ENCODE data around the gene SLC26A2. TPM values are rescaled to one million over a fixed set of nuclear protein-coding genes. Genes with fewer than 3 reads are reported as not detected.

The SLC26A2 gene
- polyA plus RNA-seq, 1 experiment: 3.3 TPM

DNA sequence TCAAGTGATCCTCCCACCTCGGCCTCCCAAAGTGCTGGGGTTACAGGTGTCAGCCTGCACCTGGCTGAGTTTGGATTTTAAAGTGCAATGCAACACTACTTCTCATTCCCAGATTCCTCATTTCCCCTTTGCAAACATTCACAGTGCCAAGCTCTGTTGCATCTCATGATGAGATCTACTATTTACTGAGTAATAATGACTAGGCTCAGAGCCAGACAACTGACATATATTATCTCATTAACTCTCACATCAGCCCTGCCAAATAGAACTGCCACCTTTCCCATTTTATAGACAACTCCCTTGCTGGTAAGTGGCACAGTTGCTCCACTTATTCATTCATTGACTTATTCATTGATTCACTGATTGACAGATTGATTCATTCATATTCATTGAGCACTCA lies 22.9 kb upstream of the SLC26A2 start:
- TF ChIP-seq, protein P1, sequence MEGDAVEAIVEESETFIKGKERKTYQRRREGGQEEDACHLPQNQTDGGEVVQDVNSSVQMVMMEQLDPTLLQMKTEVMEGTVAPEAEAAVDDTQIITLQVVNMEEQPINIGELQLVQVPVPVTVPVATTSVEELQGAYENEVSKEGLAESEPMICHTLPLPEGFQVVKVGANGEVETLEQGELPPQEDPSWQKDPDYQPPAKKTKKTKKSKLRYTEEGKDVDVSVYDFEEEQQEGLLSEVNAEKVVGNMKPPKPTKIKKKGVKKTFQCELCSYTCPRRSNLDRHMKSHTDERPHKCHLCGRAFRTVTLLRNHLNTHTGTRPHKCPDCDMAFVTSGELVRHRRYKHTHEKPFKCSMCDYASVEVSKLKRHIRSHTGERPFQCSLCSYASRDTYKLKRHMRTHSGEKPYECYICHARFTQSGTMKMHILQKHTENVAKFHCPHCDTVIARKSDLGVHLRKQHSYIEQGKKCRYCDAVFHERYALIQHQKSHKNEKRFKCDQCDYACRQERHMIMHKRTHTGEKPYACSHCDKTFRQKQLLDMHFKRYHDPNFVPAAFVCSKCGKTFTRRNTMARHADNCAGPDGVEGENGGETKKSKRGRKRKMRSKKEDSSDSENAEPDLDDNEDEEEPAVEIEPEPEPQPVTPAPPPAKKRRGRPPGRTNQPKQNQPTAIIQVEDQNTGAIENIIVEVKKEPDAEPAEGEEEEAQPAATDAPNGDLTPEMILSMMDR (IDR thresholded peaks at IDR 0.05; ENCODE audit: insufficient read depth, low read depth, low read length): no peak
- ChIA-PET POLR2A (no interaction called here), CTCF (interaction anchor here (1.8 kb wide), 1 partner anchor 22 kb away, joined by 5 read pairs; no protein-coding TSS in a partner anchor)
- no peak for DNase-seq (ENCODE audit: low read depth)
- Histone ChIP-seq H3K4me3 (ENCODE audit: low read depth, low read length) (no peak overlapping the region), H3K27me3 (ENCODE audit: control insufficient read depth, insufficient read depth, low read length) (0 out of 2 replicates have a peak, but pooled peaks cover 2% of the 10 kb centered on the region), H3K36me3 (ENCODE audit: control insufficient read depth, insufficient read depth, low read length) (no peaks in the 10 kb centered on the region)

GRCh38 chr5:149938279-149938678 lies 22.3 kb upstream of the SLC26A2 start:
- no peaks in the 10 kb centered on the region for H3K36me3 ChIP-seq (ENCODE audit: control insufficient read depth, insufficient read depth, low read length)
- POLR2A ChIA-PET: no interaction called here
- no peak for DNase-seq (ENCODE audit: low read depth)
- TF ChIP-seq, protein P1 (IDR thresholded peaks at IDR 0.05; ENCODE audit: insufficient read depth, low read depth, low read length): no peak
- CTCF ChIA-PET: no interaction called here
- H3K27me3 ChIP-seq (ENCODE audit: control insufficient read depth, insufficient read depth, low read length): 0 out of 2 replicates have a peak, but pooled peaks cover 2% of the 10 kb centered on the region
- H3K4me3 ChIP-seq (ENCODE audit: low read depth, low read length): no peak overlapping the region

- peak; percentile 72 for DNase-seq (ENCODE audit: low read depth)
- Histone ChIP-seq H3K27me3 (ENCODE audit: control insufficient read depth, insufficient read depth, low read length) (no peaks in the 10 kb centered on the region), H3K36me3 (ENCODE audit: control insufficient read depth, insufficient read depth, low read length) (no peaks in the 10 kb centered on the region), H3K4me3 (ENCODE audit: low read depth, low read length) (no peak overlapping the region)
- ChIA-PET CTCF (interaction anchor here (0.9 to 1.3 kb wide), 5 partner anchors 8 to 86 kb away, joined by 3 to 5 read pairs (median 3); partner anchors contain the start of gene SLC26A2), POLR2A (no interaction called here)
- TF ChIP-seq, protein P1 (IDR thresholded peaks at IDR 0.05; ENCODE audit: insufficient read depth, low read depth, low read length): no peak
Observed at GRCh38 chr5:149938791-149939358, 21.7 kb upstream of the SLC26A2 start.

DNA sequence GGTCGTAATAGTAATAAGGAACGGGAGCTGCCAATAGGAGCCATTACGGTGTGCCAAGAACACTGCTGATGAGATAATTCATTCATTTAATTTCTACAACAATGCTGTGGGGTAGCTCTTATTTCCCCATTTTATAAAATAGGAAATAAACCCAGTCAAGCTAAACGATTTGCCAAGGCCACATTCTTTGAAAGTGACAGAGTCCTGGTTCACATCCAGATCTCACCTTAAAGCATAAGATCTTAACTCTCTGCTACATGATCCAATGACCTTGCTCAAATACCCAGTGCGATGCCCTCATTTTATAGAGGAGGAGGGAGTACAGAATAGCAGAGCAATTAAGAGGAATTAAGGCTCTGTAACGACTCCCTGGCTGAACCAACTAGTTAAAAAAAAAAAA lies 21.0 kb upstream of the SLC26A2 start:
- no peak for DNase-seq (ENCODE audit: low read depth)
- Histone ChIP-seq H3K4me3 (ENCODE audit: low read depth, low read length) (no peak overlapping the region), H3K36me3 (ENCODE audit: control insufficient read depth, insufficient read depth, low read length) (no peaks in the 10 kb centered on the region), H3K27me3 (ENCODE audit: control insufficient read depth, insufficient read depth, low read length) (no peaks in the 10 kb centered on the region)
- TF ChIP-seq, protein P1 (IDR thresholded peaks at IDR 0.05; ENCODE audit: insufficient read depth, low read depth, low read length): no peak
- CTCF ChIA-PET: interaction anchor here (0.6 to 1.3 kb wide), 7 partner anchors 9 to 87 kb away, joined by 3 to 5 read pairs (median 3); partner anchors contain the start of gene SLC26A2
- POLR2A ChIA-PET: interaction anchor here (0.6 kb wide), 1 partner anchor 47 kb away, joined by 5 read pairs; no protein-coding TSS in a partner anchor

DNA sequence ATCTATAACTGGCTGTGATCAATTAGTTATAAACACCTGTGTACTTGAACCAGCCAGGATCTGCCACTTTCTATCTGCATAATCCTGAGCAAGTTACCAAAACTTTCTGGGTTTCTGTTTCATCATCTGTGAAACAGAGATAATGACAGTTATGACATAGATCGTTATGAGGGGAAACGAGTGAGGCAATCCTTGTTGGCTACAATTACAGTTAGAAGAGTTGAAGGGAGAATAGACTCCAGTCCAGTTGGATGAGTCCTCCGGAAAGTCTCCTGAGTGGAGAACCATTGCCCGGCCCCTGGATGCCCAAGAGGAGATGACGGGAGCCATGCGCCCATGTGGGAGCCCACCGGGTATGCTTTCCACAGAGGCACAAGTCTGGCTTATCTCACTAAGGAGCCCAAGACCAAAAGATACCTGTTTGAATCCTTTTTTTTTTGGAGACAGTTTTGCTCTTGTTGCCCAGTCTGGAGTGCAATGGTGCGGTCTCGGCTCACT lies 20.4 kb upstream of the SLC26A2 start:
- CTCF ChIA-PET: interaction anchor here (0.6 to 1.3 kb wide), 4 partner anchors 20 to 87 kb away, joined by 3 to 5 read pairs (median 3); partner anchors contain the start of gene SLC26A2
- POLR2A ChIA-PET: no interaction called here
- H3K27me3 ChIP-seq (ENCODE audit: control insufficient read depth, insufficient read depth, low read length): no peaks in the 10 kb centered on the region

More for the DNA sequence above, 20.4 kb upstream of the SLC26A2 start:
- DNase-seq (ENCODE audit: low read depth): no peak
- Histone ChIP-seq H3K4me3 (ENCODE audit: low read depth, low read length) (no peak overlapping the region), H3K36me3 (ENCODE audit: control insufficient read depth, insufficient read depth, low read length) (no peaks in the 10 kb centered on the region)
- TF ChIP-seq, protein P1 (IDR thresholded peaks at IDR 0.05; ENCODE audit: insufficient read depth, low read depth, low read length): no peak
